ENCODE results near the gene CYP24A1. TPM values are rescaled to one million over a fixed set of nuclear protein-coding genes. Genes with fewer than 3 reads are reported as not detected.

CYP24A1 gene
- total and polyA plus RNA-seq, 2 of the 13 experiments (the other 11 are each of a cell fraction or from before 2014, with no cell fraction given): 9.4 to 32.7 TPM

DNA sequence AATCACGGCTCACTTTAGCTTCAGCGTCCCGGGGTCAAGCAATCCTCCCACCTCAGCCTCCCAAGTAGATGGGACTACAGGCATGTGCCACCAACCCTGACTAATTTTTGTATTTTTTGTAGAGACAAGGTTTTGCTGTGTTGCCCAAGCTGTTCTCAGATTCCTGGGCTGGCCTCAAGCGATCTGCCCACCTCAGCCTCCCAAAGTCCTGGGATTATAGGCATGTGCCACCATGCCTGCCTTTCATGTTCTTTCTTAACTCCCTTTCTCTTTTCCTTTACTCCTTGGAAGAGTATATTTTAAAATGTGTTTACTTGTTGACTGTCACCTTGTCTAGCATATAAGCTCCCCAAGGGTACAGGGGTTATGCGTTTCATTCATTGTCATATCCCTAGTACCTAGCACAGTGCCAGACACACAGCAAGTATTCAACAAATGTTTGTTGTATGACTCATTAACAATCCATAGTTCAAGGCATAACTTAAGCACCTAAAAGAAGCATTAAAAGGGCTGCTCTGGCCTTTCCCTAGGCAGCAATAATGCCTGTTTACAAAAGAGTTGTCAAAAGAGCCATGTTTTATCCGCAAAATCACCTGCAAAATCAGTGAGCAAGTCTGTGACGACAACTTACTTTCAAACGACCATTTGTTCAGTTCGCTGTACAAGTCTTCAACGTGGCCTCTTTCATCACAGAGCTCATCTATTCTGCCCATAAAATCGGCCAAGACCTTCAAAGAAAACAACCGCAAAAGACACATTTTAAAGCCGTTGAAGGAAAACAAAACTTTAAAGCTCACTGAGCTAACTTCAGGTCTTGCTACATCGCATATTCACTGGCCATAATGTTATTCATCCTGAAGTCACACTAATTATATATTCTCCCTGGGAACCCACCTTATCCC lies 4.6 kb downstream of the CYP24A1 start (continued):
- TF ChIP-seq HNRNPH1 (optimal IDR thresholded peaks at IDR 0.05; ENCODE audit: low read depth, low read length): no peak
- TF ChIP-seq ZNF343 (CRISPR knock-in tag; IDR thresholded peaks at IDR 0.05): no peak
- no peak for TF ChIP-seq ZNF20 (CRISPR knock-in tag; IDR thresholded peaks at IDR 0.05)
- TF ChIP-seq ZNF460 (CRISPR knock-in tag; IDR thresholded peaks at IDR 0.05; ENCODE audit: borderline replicate concordance): no peak
- 0 out of 2 replicates have a peak, but pooled peaks have one; percentile 55 for TF ChIP-seq ZNF615 (CRISPR knock-in tag; IDR thresholded peaks at IDR 0.05; ENCODE audit: borderline replicate concordance)
- no peak for TF ChIP-seq THAP7 (CRISPR knock-in tag; IDR thresholded peaks at IDR 0.05)
- no peak for TF ChIP-seq POLR2AphosphoS5 (IDR thresholded peaks at IDR 0.05; ENCODE audit: low read depth, low read length)
- TF ChIP-seq ZNF101 (CRISPR knock-in tag; IDR thresholded peaks at IDR 0.05; ENCODE audit: borderline replicate concordance, low read depth): no peak
- TF ChIP-seq TEAD3 (CRISPR knock-in tag; optimal IDR thresholded peaks at IDR 0.05; ENCODE audit: borderline replicate concordance): peak; percentile 69
- TF ChIP-seq, protein P1, sequence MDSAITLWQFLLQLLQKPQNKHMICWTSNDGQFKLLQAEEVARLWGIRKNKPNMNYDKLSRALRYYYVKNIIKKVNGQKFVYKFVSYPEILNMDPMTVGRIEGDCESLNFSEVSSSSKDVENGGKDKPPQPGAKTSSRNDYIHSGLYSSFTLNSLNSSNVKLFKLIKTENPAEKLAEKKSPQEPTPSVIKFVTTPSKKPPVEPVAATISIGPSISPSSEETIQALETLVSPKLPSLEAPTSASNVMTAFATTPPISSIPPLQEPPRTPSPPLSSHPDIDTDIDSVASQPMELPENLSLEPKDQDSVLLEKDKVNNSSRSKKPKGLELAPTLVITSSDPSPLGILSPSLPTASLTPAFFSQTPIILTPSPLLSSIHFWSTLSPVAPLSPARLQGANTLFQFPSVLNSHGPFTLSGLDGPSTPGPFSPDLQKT (CRISPR knock-in tag; IDR thresholded peaks at IDR 0.05; ENCODE audit: borderline replicate concordance): no peak
- no peak for TF ChIP-seq RFX5 (IDR thresholded peaks at IDR 0.05; ENCODE audit: low read depth, low read length)
- TF ChIP-seq ZNF644 (CRISPR knock-in tag; IDR thresholded peaks at IDR 0.05; ENCODE audit: low read depth): 0 out of 2 replicates have a peak, but pooled peaks have one; percentile 23
- TF ChIP-seq LCORL (IDR thresholded peaks at IDR 0.05): no peak
- no peak for TF ChIP-seq LCORL (CRISPR knock-in tag; IDR thresholded peaks at IDR 0.05)
- TF ChIP-seq RBAK (CRISPR knock-in tag; IDR thresholded peaks at IDR 0.05): no peak
- no peak for TF ChIP-seq ZNF12 (CRISPR knock-in tag; IDR thresholded peaks at IDR 0.05)
- no peak for TF ChIP-seq ZNF205 (CRISPR knock-in tag; IDR thresholded peaks at IDR 0.05)
- TF ChIP-seq, protein P2, sequence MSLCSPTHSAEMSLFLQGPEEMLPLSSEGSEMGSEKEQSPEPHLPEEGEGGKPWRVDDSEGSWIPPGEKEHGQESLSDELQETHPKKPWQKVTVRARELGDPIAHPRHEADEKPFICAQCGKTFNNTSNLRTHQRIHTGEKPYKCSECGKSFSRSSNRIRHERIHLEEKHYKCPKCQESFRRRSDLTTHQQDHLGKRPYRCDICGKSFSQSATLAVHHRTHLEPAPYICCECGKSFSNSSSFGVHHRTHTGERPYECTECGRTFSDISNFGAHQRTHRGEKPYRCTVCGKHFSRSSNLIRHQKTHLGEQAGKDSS (CRISPR knock-in tag; IDR thresholded peaks at IDR 0.05; ENCODE audit: borderline replicate concordance, low read depth): no peak
- TF ChIP-seq ZNF138 (CRISPR knock-in tag; IDR thresholded peaks at IDR 0.05; ENCODE audit: low read depth): no peak
- TF ChIP-seq SMAD9 (CRISPR knock-in tag; IDR thresholded peaks at IDR 0.05): no peak
- no peak for TF ChIP-seq IKZF4 (CRISPR knock-in tag; IDR thresholded peaks at IDR 0.05; ENCODE audit: borderline replicate concordance, low read depth, not compliant biosample characterization)
- TF ChIP-seq HCFC1 (IDR thresholded peaks at IDR 0.05; ENCODE audit: low read depth, low read length): no peak
- TF ChIP-seq ISL2 (CRISPR knock-in tag; IDR thresholded peaks at IDR 0.05): no peak
- no peak for TF ChIP-seq ARNT2 (CRISPR knock-in tag; IDR thresholded peaks at IDR 0.05; ENCODE audit: low read depth)
- TF ChIP-seq NFATC3 (CRISPR knock-in tag; IDR thresholded peaks at IDR 0.05): no peak
- no peak for TF ChIP-seq CHD4 (IDR thresholded peaks at IDR 0.05; ENCODE audit: borderline replicate concordance, low read length)
- no peak for TF ChIP-seq HNF4G (IDR thresholded peaks at IDR 0.05; ENCODE audit: borderline replicate concordance, low read depth, low read length)
- TF ChIP-seq HNF4G (CRISPR knock-in tag; IDR thresholded peaks at IDR 0.05; ENCODE audit: borderline replicate concordance, low read depth): no peak
- TF ChIP-seq ZNF121 (CRISPR knock-in tag; IDR thresholded peaks at IDR 0.05): no peak
- TF ChIP-seq ZMAT3 (CRISPR knock-in tag; conservative IDR thresholded peaks at IDR 0.05): no peak
- TF ChIP-seq FOSL1 (CRISPR knock-in tag; IDR thresholded peaks at IDR 0.05; ENCODE audit: borderline replicate concordance): peak; percentile 84
